Thymus (tissue), 11 donors: ENCODE results near the gene RALGPS1. TPM values are rescaled to one million over a fixed set of nuclear protein-coding genes. Genes with fewer than 3 reads are reported as not detected.

Source experiments
- DNase-seq, 9 donors: peaks; one replicate each; pipeline ENCODE4 v3.0.0-alpha.2; 2013; ENCODE audit warnings: low spot score in 9 of 9, low read depth in 6 of 9, missing footprints in 1 of 9
- H3K27ac ChIP-seq, 2 donors: one replicate each; pipeline ENCODE4 v1.5.1; 2013; ENCODE audit warnings: control low read depth in 1 of 2, low read depth in 1 of 2, low read length in 1 of 2, mild to moderate bottlenecking in 1 of 2, moderate library complexity in 1 of 2
- H3K27me3 ChIP-seq, 2 donors: one replicate each; pipeline ENCODE4 v1.5.1; 2013; ENCODE audit warnings: low read length in 1 of 2; ENCODE audit not compliant: control insufficient read depth in 2 of 2, insufficient read depth in 1 of 2
- H3K36me3 ChIP-seq, 2 donors: one replicate each; pipeline ENCODE4 v1.5.1; 2013; ENCODE audit warnings: low read length in 1 of 2, mild to moderate bottlenecking in 1 of 2, moderate library complexity in 1 of 2; ENCODE audit not compliant: control insufficient read depth in 2 of 2, insufficient read depth in 2 of 2
- H3K4me1 ChIP-seq, 2 donors: one replicate each; pipeline ENCODE4 v1.5.1; 2013; ENCODE audit warnings: low read length in 2 of 2; ENCODE audit not compliant: control insufficient read depth in 2 of 2, insufficient read depth in 2 of 2
- H3K4me3 ChIP-seq, 2 donors: one replicate each; pipeline ENCODE4 v1.5.1; 2013; ENCODE audit warnings: low read length in 2 of 2, control low read depth in 1 of 2, mild to moderate bottlenecking in 1 of 2
- H3K9me3 ChIP-seq, 2 donors: one replicate each; pipeline ENCODE4 v1.5.1; 2013; ENCODE audit warnings: low read length in 1 of 2, mild to moderate bottlenecking in 1 of 2; ENCODE audit not compliant: control insufficient read depth in 2 of 2, insufficient read depth in 1 of 2
- WGBS: extraction: QIAGEN DNeasy Blood & Tissue Kit; methylation state at CpG from one replicate; pipeline ENCODE4 v1.1.7; 2013; 5-methylcytosine and 5-hydroxymethylcytosine counted together
- polyA plus RNA-seq: library from polyadenylated mRNA; stranded (reverse); fragments of 200-250 nt; gene quantifications from one replicate; pipeline ENCODE4 v1.2.3, GENCODE V29; 2013
- total RNA-seq: library from RNA; stranded (reverse); fragments of 120-200 nt; gene quantifications from one replicate; pipeline ENCODE4 v1.2.4, GENCODE V29; 2013
- donor health status: healthy.

The RALGPS1 gene
- total and polyA plus RNA-seq, 2 donors, result 3.6 to 8.5 TPM

GRCh38 chr9:126939821-126940221 is 25.2 kb downstream of the RALGPS1 start:
- Histone ChIP-seq H3K4me3 (no peak overlapping the region), H3K4me1 (peaks cover 12 to 42% of the 10 kb centered on the region in 2 donors), H3K27me3 (peaks cover 0 to 2% of the 10 kb centered on the region in 2 donors), H3K9me3 (peaks cover 0 to 3% of the 10 kb centered on the region in 2 donors), H3K27ac (no peak overlapping the region), H3K36me3 (no peaks in the 10 kb centered on the region)
- DNase-seq, result no peak
- whole genome bisulfite sequencing, result 84% methylated on average over 6 of the region's 6 CpGs

- H3K36me3 ChIP-seq, result no peaks in the 10 kb centered on the region
- no peak for DNase-seq
- H3K4me3 ChIP-seq, result no peak overlapping the region
- no peaks in the 10 kb centered on the region for H3K9me3 ChIP-seq
- no peaks in the 10 kb centered on the region for H3K27me3 ChIP-seq
- H3K4me1 ChIP-seq, result peaks cover 0 to 26% of the 10 kb centered on the region in 2 donors
- H3K27ac ChIP-seq, result no peak overlapping the region
Measured at GRCh38 chr9:126942399-126942798, 27.8 kb downstream of the RALGPS1 start.

GRCh38 chr9:126945682-126946081 is 31.1 kb downstream of the RALGPS1 start:
- DNase-seq, result no peak
- Histone ChIP-seq H3K36me3 (no peaks in the 10 kb centered on the region), H3K9me3 (no peaks in the 10 kb centered on the region), H3K4me3 (no peak overlapping the region), H3K4me1 (peaks cover 0 to 6% of the 10 kb centered on the region in 2 donors), H3K27me3 (no peaks in the 10 kb centered on the region), H3K27ac (no peak overlapping the region)
- 69% methylated on average over 7 of the region's 7 CpGs for WGBS

GRCh38 chr9:126947529-126947928 is 32.9 kb downstream of the RALGPS1 start:
- 98% methylated on average over 1 of the region's 1 CpG for WGBS
- peak in 1 of 9 donors; percentile 53 for DNase-seq
- Histone ChIP-seq H3K27ac (no peak overlapping the region), H3K4me3 (no peak overlapping the region), H3K9me3 (no peaks in the 10 kb centered on the region), H3K27me3 (no peaks in the 10 kb centered on the region), H3K36me3 (no peaks in the 10 kb centered on the region), H3K4me1 (peaks cover 0 to 6% of the 10 kb centered on the region in 2 donors)

GRCh38 chr9:126952205-126952977 is 37.8 kb downstream of the RALGPS1 start:
- Histone ChIP-seq H3K4me3 (no peak overlapping the region), H3K4me1 (peaks cover 0 to 3% of the 10 kb centered on the region in 2 donors), H3K36me3 (no peaks in the 10 kb centered on the region), H3K27me3 (peaks cover 0 to 3% of the 10 kb centered on the region in 2 donors), H3K9me3 (no peaks in the 10 kb centered on the region), H3K27ac (no peak overlapping the region)
- whole genome bisulfite sequencing, result 96% methylated on average over 11 of the region's 11 CpGs
- no peak for DNase-seq

- DNase-seq, result no peak
- WGBS, result 92% methylated on average over 8 of the region's 8 CpGs
- Histone ChIP-seq H3K9me3 (no peaks in the 10 kb centered on the region), H3K36me3 (no peaks in the 10 kb centered on the region), H3K4me1 (no peaks in the 10 kb centered on the region), H3K27ac (no peak overlapping the region), H3K27me3 (peaks cover 0 to 3% of the 10 kb centered on the region in 2 donors), H3K4me3 (no peak overlapping the region)
Measured at GRCh38 chr9:126953041-126953809, 38.6 kb downstream of the RALGPS1 start.

- no peak for DNase-seq
- Histone ChIP-seq H3K4me1 (no peaks in the 10 kb centered on the region), H3K9me3 (no peaks in the 10 kb centered on the region), H3K36me3 (no peaks in the 10 kb centered on the region), H3K4me3 (no peak overlapping the region), H3K27ac (no peak overlapping the region), H3K27me3 (peaks cover 2 to 3% of the 10 kb centered on the region in 2 donors)
- 96% methylated on average over 5 of the region's 5 CpGs for WGBS
Measured at GRCh38 chr9:126955811-126956210, 41.2 kb downstream of the RALGPS1 start.

GRCh38 chr9:126956917-126957686 is 42.5 kb downstream of the RALGPS1 start:
- Histone ChIP-seq H3K9me3 (no peaks in the 10 kb centered on the region), H3K4me1 (no peaks in the 10 kb centered on the region), H3K27ac (no peak overlapping the region), H3K4me3 (no peak overlapping the region), H3K36me3 (no peaks in the 10 kb centered on the region), H3K27me3 (peaks cover 2 to 3% of the 10 kb centered on the region in 2 donors)
- 94% methylated on average over 7 of the region's 7 CpGs for WGBS
- no peak for DNase-seq

- Histone ChIP-seq H3K9me3 (no peaks in the 10 kb centered on the region), H3K36me3 (no peaks in the 10 kb centered on the region), H3K27me3 (peaks cover 2 to 3% of the 10 kb centered on the region in 2 donors), H3K4me1 (no peaks in the 10 kb centered on the region), H3K27ac (no peak overlapping the region), H3K4me3 (no peak overlapping the region)
- no peak for DNase-seq
- WGBS, result 93% methylated on average over 3 of the region's 3 CpGs
Measured at GRCh38 chr9:126957687-126958053, 43.1 kb downstream of the RALGPS1 start.
